Kidney epithelial cell (primary cell): ENCODE measurements around the gene MEAK7. TPM values are rescaled to one million over a fixed set of nuclear protein-coding genes. Genes with fewer than 3 reads are reported as not detected.

Source experiments
- DNase-seq: peaks from one replicate; pipeline ENCODE4 v3.0.0-alpha.2; 2010; ENCODE audit warnings: low read depth
- H3K27me3 ChIP-seq: 2 replicates; pipeline ENCODE4 v1.6.0; 2011; ENCODE audit warnings: low read length; ENCODE audit not compliant: control insufficient read depth, insufficient read depth
- H3K36me3 ChIP-seq: 2 replicates; pipeline ENCODE4 v1.5.1; 2011; ENCODE audit warnings: low read length; ENCODE audit not compliant: control insufficient read depth, insufficient read depth
- H3K4me3 ChIP-seq: 2 replicates; pipeline ENCODE4 v1.5.1; 2011; ENCODE audit warnings: low read depth, mild to moderate bottlenecking, control low read depth, low read length
- CTCF ChIP-seq: IDR thresholded peaks from 2 replicates; pipeline ENCODE4 v1.5.1; 2011; ENCODE audit warnings: mild to moderate bottlenecking, moderate library complexity, low read length, control low read depth, inconsistent platforms; ENCODE audit not compliant: insufficient read depth, poor library complexity, severe bottlenecking
- total RNA-seq: library from RNA; depleted of rRNA; stranded (reverse); fragments of >200 nt; gene quantifications from 2 replicates; pipeline ENCODE4 v1.2.3, GENCODE V29; 2015

Gene MEAK7
- total RNA-seq, 1 donor from 2014 or later = 26.9 TPM

GRCh38 chr16:84505249-84506187 is 1.1 kb upstream of the MEAK7 start:
- Histone ChIP-seq H3K4me3 (peak overlapping the region; percentile 31), H3K27me3 (no peaks in the 10 kb centered on the region), H3K36me3 (no peaks in the 10 kb centered on the region)
- DNase-seq = no peak
- TF ChIP-seq CTCF = no peak

- DNase-seq = no peak
- H3K36me3 ChIP-seq = no peaks in the 10 kb centered on the region
- TF ChIP-seq CTCF = no peak
- no peaks in the 10 kb centered on the region for H3K27me3 ChIP-seq
- peak overlapping the region; percentile 84 for H3K4me3 ChIP-seq
Measured at GRCh38 chr16:84503751-84504395, 586 bp downstream of the MEAK7 start.

GRCh38 chr16:84502581-84502980 is 1.9 kb downstream of the MEAK7 start:
- Histone ChIP-seq H3K27me3 (no peaks in the 10 kb centered on the region), H3K4me3 (no peak overlapping the region), H3K36me3 (no peaks in the 10 kb centered on the region)
- no peak for TF ChIP-seq CTCF
- no peak for DNase-seq

- TF ChIP-seq CTCF = no peak
- Histone ChIP-seq H3K4me3 (no peak overlapping the region), H3K27me3 (no peaks in the 10 kb centered on the region), H3K36me3 (no peaks in the 10 kb centered on the region)
- no peak for DNase-seq
Measured at GRCh38 chr16:84502075-84502474, 2.4 kb downstream of the MEAK7 start.

- DNase-seq = peak; percentile 56
- Histone ChIP-seq H3K27me3 (no peaks in the 10 kb centered on the region), H3K4me3 (no peak overlapping the region), H3K36me3 (no peaks in the 10 kb centered on the region)
- TF ChIP-seq CTCF = no peak
Measured at GRCh38 chr16:84501077-84501735, 3.3 kb downstream of the MEAK7 start.
